ENCODE data around the gene NCKAP5. TPM values are rescaled to one million over a fixed set of nuclear protein-coding genes. Genes with fewer than 3 reads are reported as not detected.

NCKAP5 gene
- total RNA-seq, 4 donors from 2014 or later, result 0.55 to 6.6 (median 3.3) TPM; not detected in 1

GRCh38 chr2:132623096-132623839 is 945.0 kb downstream of the NCKAP5 start:
- Histone ChIP-seq H3K4me3 (no peak overlapping the region), H3K4me1 (no peaks in the 10 kb centered on the region), H3K36me3 (no peaks in the 10 kb centered on the region), H3K9me3 (no peaks in the 10 kb centered on the region), H3K27me3 (no peaks in the 10 kb centered on the region), H3K27ac (no peak overlapping the region)
- no peak for TF ChIP-seq POLR2A (IDR thresholded peaks at IDR 0.05)
- TF ChIP-seq, protein P1, sequence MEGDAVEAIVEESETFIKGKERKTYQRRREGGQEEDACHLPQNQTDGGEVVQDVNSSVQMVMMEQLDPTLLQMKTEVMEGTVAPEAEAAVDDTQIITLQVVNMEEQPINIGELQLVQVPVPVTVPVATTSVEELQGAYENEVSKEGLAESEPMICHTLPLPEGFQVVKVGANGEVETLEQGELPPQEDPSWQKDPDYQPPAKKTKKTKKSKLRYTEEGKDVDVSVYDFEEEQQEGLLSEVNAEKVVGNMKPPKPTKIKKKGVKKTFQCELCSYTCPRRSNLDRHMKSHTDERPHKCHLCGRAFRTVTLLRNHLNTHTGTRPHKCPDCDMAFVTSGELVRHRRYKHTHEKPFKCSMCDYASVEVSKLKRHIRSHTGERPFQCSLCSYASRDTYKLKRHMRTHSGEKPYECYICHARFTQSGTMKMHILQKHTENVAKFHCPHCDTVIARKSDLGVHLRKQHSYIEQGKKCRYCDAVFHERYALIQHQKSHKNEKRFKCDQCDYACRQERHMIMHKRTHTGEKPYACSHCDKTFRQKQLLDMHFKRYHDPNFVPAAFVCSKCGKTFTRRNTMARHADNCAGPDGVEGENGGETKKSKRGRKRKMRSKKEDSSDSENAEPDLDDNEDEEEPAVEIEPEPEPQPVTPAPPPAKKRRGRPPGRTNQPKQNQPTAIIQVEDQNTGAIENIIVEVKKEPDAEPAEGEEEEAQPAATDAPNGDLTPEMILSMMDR (IDR thresholded peaks at IDR 0.05), result no peak
- intact Hi-C loops (cut with DNase I; ENCODE audit: low total_unique reads), result no loop called here
- no peak for DNase-seq

Small RNA genes lying within 50 kb of the gene (small RNA-seq; reads per million reads assigned to genes)
- not detected for gene AC016909.1
- gene RN7SKP154, result not detected
- gene RNU6-579P, result not detected
